Posterior cingulate gyrus (tissue), 11 donors: ENCODE data around the gene DIP2C.
"Not testable (repeated sequence)": the region's sequence is repeated elsewhere in the genome, so short reads cannot be mapped to it uniquely, and the experiment has no call there.

Experiments
- DNase-seq, 10 donors: peaks; one replicate each; pipeline versions ENCODE4 v3.0.0 to v3.0.0-alpha.2; 2020 to 2021; ENCODE audit warnings: mixed read lengths in 3 of 10
- intact Hi-C: fragments of 100-400 bp; cut with DNase I; formaldehyde crosslinking; loops from one replicate; pipeline ENCODE4 v1.15.1; 2023

Gene DIP2C

DNA sequence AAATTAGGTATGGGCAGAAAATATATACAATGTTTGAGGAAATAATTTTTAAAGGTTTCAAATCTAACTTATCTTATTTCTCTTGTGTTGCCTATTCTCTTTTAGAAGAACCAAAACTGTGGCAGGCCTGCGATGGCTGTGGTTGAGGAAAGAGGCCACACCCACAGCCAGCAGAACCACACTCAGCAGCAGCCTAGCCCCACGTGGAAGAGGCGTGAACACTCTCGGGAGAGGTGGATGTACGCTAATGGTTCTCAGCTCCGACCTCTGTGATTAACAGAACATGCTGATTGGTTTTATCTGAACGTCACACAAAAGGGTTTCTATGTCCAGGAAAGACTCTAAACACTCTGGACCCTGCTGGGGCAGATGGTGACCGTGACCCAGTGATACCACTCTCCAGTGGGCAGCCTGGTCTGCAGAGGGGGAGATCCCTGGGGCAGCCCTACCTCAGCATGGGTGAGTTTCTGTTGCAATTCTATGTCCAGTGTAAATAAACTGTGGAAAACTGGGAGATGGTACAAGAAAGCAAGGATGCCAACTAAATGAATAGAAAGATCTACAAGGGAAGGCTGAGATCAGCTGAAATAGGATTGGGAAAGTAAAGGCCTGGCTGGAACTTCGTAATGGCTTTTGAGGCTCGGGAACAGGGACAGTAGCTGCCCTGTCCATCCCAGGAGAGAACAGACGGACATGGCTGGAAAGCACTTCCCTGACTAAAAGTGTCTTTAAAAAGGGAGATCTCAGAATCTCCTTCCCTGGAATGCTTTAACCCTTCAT, 26.6 kb downstream of the DIP2C start:
- intact Hi-C loops = loop anchor here (5.0 kb wide), 1 partner anchor 36 kb away; no protein-coding TSS in a partner anchor
- DNase-seq = peak in 2 of 10 donors; percentile 68 to 88

DNA sequence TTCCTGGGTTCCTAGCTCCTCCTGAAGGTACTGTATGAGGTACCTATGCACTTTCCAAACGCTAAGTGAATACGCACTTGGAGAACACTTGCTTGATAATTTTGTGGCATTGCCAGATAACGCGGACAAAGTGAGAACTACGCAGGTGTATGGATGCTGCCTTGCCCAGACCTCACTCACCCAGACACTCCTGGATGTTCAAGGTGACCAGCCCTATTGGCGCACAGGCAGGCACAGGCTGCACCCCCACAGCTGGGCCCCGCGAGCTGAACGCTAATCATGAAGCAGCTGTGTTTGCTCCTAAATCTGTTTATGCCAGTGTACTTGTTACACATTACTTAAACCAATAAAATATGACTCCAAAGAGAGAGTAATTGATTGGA, 27.3 kb downstream of the DIP2C start:
- peak in 2 of 10 donors; percentile 70 to 83 for DNase-seq
- intact Hi-C loops = loop anchor here (5.0 kb wide), 1 partner anchor 35 kb away; no protein-coding TSS in a partner anchor

DNA sequence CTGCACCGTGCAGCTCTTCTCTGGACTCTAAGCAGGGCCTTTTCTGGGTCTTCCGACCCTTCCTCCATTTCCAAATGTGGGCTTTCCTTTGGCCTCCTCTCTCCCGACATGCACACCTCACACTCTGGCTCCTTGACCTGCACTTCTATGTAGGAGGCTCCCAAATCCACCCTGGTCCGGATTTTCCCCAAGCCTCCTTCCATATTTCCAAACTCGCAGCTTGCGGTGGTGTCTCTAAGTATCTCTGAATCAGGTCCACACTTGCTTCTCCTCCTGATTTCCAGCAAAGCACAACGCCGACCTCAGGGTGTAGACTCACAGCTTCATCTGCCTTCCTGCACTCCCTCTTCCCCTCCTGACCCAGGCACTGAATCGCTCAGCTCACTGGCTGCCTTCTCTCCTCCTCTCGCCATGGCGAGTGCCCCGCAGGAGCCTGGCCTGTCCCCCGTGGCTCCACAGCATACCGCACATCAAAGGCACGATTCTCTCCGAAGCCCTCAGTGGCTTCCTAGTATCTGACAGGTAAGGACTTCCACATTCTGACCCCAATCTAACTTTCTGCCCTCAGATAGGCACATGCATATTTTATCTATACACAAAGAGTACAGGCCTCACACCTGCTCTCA, 27.8 kb downstream of the DIP2C start:
- DNase-seq = peak in 2 of 10 donors; percentile 35 to 73
- intact Hi-C loops = loop anchor here (5.0 kb wide), 1 partner anchor 34 kb away; no protein-coding TSS in a partner anchor

DNA sequence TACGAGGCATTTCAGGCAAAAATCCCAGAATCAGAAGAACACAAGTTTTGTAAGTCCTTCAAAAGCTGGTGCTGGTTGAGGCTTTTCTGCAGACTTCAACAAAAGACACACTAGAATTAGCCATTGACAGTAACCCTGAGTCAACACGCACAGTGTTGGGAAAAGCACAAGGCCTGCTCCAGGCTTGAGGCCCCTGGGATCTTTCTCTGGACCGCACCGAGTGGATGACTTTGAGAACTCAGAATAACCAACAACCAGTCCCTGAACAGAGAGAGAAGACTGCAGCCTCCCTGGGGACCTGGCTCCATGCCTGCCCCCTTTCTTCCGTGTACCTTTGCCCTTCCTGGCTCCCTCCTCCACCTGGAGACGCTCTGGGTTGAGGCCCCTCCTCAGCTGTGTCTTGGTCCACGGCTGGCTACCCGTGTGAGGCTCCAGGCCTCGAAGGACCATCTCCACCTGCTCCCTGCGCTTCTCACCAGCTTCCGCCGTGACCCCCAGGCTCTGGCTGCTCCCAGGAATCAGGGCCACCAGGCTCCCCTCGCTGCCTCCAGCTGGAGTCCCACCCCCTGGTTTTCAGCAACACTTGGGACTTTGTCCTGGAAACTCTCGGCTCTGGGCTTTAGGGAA, 28.4 kb downstream of the DIP2C start:
- DNase-seq = peak in 3 of 10 donors; percentile 41 to 78 (median 62)
- intact Hi-C loops = loop anchor here (5.0 kb wide), 1 partner anchor 34 kb away; no protein-coding TSS in a partner anchor

DNA sequence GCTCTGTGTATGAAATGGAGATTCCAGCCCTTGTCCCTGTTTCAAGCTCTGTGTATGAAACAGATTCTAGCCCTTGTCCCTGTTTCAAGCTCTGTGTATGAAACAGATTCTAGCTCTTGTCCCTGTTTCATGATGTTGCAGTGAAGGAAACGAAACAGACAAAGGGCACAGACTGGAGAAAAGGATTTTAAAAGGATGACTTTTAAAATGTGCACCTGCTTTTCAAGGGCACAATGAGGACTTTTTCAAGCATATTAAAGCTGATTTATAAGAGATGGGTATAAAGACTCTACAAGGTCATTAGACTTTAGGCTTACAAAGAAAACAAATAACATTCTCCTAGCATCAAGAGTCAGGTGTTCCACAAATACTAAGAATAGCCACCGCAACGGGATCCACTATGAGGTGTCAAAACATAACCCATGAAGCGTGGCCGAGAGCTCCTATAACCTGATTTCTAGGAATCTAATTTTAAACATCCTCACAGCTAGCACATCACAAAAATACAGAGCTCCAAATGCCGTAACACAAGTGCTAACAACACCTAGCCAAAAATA, 29.0 kb downstream of the DIP2C start:
- intact Hi-C loops = loop anchor here (5.0 kb wide), 1 partner anchor 33 kb away; no protein-coding TSS in a partner anchor

DNA sequence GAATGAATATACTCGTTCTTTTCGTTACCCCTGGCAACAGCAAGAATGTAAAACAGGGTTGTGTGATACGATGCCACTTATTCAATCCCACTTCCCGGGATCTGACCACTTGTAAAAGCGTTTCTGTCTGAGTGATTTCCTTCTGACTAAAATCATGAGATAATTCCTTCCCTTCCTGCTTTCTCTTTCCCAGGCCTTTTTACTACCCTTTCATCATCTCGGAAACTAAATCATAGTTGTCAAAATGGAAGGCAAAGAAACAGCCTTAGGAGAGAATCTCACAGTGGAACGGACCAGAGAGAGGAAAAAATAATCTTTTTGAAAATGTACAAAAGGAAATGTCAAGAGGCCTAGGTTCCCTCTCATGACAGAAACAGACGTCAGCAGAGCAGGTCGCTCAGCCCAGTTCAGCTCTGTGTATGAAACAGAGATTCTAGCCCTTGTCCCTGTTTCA, 29.8 kb downstream of the DIP2C start:
- peak in 1 of 10 donors; percentile 12 for DNase-seq
- intact Hi-C loops = loop anchor here (5.0 kb wide), 1 partner anchor 32 kb away; no protein-coding TSS in a partner anchor

More for the DNA sequence above, 29.0 kb downstream of the DIP2C start:
- DNase-seq = no peak

DNA sequence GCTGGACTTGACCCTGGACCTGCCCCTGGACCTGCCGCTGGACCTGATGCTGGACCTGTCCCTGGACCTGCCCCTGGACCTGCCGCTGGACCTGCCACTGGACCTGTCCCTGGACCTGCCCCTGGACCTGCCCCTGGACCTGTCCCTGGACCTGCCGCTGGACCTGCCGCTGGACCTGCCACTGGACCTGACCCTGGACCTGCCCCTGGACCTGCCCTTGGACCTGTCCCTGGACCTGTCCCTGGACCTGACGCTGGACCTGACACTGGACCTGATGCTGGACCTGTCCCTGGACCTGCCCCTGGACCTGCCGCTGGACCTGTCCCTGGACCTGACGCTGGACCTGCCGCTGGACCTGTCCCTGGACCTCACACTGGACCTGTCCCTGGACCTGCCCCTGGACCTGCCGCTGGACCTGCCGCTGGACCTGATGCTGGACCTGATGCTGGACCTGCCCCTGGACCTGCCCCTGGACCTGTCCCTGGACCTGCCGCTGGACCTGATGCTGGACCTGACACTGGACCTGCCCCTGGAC, 31.6 kb downstream of the DIP2C start:
- intact Hi-C loops = not testable (repeated sequence)
- DNase-seq = peak in 1 of 10 donors; percentile 78

DNA sequence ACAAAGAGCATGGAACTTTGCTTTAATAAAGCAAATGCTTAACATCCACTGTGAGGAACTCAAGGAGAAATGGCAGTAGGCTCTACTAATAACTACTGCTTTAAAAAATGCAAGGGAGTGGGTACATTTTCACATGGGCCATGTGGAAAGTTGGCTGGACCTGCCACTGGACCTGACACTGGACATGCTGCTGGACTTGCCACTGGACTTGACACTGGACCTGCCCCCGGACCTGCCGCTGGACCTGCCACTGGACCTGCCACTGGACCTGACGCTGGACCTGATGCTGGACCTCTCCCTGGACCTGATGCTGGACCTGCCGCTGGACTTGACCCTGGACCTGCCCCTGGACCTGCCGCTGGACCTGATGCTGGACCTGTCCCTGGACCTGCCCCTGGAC, 32.6 kb downstream of the DIP2C start:
- intact Hi-C loops = no loop called here
- peak in 1 of 10 donors; percentile 70 for DNase-seq

DNA sequence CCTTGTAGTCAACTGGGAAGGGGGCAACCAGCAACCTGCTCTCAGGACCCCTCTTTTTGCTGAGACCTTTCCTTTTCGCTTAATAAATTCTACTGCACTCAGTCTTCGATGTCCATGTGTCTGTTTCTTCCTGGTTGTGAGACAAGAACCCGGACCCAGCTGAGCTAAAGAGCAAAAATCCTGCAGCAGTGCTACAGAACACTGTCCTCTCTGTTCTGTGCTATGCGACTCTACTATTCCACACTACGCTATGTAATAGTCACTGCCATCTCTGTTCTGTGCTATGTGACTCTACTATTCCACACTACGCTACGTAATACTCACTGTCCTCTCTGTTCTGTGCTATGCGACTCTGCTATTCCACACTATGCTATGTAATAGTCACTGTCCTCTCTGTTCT, 34.3 kb downstream of the DIP2C start:
- intact Hi-C loops = no loop called here
- DNase-seq = peak in 1 of 10 donors; percentile 63

DNA sequence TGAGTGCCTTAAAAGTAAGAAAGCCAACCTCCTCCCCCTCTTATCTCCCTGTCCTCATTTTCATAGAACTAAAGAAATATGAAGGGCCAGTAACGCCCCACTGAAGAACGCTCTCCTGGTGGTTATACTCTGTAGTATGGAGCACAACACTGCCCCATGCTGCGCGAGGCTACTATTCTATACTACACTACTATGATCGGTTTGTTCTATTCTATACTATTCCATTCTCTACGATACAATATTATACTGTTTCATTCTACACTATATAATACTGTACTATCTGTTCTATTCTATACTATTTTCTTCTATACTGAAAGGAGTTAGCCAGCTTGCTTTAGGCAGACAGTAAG, 34.8 kb downstream of the DIP2C start:
- intact Hi-C loops = no loop called here
- no peak for DNase-seq

DNA sequence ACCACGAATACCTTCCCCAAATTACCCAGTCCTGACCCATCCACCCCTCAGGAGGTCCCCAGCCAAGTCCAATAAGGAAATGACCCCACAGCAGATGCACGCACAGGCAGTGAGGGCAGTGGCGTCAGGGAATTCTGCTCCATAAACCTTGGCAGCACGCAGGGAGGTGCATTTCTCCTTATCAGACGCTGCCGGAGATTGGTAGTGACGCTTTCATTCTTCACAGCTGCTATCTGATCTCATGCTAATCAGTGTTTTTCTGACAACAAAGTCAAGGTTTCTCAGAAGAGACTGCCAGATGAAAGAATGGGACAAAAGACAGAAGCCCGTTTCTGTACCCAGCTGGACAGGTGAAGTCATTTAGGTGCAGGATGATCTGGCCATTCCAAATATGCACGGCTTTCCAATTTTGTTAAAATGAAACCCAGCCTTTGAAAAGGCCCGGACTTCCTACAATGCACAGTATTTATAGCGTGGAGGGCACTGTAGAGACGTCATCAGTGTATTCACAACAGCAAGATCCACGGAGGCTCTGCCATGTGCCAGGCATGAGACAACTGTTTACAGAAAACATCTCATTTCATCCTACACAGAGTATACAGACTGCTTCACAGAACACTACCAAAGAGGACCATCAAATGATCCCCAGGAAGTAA, 35.3 kb downstream of the DIP2C start:
- peak in 1 of 10 donors; percentile 59 for DNase-seq
- intact Hi-C loops = no loop called here

DNA sequence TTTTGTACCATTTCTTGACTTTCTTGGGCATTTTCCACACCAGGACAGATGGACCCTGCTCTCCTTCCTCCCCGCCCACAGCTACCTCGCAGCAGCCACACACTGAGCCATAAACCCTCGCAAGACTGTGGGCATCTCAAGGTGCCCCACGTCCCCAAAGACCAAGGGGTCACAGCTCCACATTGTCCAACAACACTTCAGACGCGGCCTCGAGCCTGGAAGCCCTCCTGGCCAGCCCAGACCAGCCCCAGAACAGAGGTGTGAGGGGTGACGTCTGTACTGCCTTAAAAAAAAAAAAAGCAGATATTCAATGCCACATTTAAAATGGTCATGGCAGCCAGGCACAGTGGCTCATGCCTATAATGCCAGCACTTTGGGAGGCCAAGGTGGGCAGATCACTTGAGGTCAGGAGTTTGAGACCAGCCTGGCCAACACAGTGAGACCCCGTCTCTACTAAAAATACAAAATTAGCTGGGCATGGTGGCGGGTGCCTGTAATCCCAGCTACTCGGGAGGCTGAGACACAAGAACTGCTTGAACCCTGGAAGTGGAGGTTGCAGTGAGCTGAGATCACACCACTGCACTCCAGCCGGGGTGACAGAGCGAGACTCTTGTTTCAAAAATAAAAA, 36.5 kb downstream of the DIP2C start:
- intact Hi-C loops = not testable (repeated sequence)
- DNase-seq = peak in 1 of 10 donors; percentile 83

DNA sequence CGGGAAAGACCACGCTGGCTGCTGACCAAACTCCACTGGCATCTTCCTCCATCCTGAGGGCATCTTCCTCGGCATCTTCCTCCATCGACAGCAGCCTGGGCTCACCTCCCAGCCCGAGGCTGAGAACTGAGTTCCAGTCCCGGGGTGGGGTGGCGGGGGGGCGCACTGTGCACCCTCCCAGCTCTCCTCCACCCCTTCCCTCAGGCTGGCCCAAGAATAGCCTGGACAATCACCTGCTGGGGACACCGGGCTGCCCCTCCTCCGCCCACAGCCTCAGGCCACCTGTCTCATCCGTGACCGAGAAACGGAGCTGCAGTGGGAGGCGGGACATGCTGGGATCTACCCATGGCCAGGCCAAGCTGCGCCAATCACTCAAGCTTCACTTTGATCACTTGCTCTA, 37.2 kb downstream of the DIP2C start:
- DNase-seq = peak in 1 of 10 donors; percentile 60
- intact Hi-C loops = no loop called here

DNA sequence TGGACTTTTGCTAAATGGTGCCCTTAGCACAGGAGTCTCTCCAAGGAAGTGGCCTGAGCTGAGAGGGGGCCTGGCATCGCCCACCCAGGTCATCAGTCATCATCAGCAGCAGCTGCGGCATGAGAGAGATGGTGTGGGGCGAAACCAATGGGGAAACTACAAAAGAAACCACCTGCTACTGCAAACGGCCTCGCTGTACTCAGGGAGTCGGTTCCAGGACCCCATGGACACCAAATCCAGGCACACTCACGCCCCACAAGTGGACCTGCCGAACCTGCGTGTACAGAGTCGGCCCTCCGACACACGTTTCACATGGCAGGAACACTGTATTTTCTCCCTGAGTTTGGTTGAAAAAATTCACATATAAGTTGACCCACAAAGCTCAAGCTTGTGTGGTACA, 37.8 kb downstream of the DIP2C start:
- intact Hi-C loops = no loop called here
- peak in 1 of 10 donors; percentile 53 for DNase-seq

DNA sequence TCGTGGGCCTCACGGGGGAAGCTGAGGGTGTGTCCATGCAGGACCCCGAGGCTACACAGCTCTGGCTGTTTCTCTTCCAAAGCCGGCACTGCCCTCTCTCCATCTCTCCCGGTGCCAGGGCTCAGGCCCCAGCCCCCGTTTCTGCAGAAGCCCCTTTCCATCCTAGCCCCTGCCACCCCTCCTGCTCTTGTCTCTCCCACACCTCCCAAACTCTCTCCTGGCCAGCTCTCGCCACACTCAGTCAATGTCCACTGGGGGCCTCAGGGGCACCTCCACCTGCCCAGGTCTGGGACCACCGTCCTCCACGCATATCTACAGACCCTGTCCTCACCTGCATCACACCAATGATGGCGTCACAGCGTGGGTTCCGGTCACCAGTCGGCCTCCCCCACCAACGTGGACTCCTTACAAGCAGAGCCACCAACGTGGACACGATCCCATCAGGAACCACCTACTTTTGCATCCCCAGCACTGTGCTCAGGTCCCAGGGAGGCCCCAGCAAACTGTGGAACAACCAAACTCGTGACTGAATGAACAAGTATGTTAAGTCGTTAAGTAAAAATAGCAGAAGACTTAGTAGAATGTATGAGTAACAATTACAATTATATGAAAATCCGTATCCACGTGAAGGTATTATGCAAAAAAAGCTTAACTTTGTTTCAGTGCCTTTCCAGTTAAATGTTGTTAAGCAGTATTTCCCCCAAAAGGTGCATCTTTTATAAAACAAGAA, 38.4 kb downstream of the DIP2C start:
- DNase-seq = peak in 1 of 10 donors; percentile 76
- intact Hi-C loops = no loop called here

DNA sequence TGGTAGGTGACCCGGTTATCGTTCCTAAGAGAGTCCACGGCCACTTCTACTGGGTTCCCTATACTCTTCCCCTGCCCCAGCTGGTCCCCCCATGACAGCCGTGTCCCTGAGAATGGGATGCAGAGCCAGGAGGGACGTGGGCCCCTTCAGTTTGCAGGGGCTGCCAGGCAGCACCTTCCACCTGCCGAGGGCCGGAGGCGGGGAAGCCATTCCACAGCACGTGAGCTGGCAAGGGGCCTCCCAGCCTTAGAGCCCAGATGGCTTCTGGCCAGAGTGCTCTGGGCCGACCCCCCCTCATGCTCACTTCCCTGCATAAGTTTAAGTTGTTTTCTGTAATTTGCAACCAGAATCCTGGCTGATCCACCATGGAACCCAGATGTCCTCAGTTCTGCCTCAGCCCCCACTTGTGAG, 39.0 kb downstream of the DIP2C start:
- intact Hi-C loops = no loop called here
- DNase-seq = peak in 1 of 10 donors; percentile 70

DNA sequence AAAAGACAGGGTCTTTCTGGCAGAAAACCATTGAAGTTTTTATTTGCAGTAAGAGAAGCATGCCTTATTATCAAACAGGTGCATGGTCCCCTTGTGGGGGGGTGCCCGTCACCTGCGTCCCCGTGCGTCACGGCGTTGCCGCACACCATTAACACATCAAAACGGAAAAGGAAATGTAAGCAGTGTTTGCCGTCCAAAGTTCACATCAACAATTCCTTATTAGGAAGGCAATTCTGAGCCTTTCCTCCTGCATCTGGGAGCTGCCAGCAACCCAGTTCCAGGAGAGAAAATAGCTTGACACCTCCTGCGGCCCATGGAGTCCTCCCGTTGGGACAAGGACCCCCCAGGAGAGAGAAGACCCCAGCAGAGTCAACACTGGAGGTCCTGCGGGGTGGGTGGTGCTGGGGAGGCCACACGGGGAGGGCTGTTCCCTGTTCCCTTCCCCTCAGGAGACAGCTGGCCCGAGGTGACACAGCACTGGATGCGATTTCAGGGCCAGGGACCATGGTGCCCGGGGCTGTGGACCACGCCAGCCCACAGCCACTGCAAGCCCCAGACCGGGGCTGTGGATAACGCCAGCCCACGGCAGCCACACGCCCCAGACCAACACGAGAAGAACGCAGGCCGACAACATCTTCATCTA, 39.5 kb downstream of the DIP2C start:
- intact Hi-C loops = no loop called here
- DNase-seq = peak in 1 of 10 donors; percentile 75

DNA sequence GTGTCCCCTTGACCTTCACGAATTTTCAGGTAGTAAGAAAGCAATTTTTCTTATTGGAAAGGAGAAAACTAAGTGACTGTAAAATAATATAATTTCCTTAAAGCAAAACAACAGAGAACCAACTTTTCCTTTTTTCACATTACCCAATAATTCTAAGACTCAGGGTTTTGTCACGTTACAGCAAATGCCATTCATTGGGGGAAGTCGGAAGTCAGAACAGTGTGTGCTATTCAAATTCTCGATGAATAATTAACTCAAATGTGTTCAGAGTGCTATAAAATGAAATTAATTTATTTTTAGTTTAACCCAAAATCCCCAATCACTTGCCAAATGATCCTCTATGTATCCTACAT, 40.0 kb downstream of the DIP2C start:
- intact Hi-C loops = no loop called here

More for the DNA sequence above, 40.0 kb downstream of the DIP2C start:
- no peak for DNase-seq
